ENCODE results near the gene CLCNKB.

The CLCNKB gene

GRCh38 chr1:16077406-16078245 is 34.0 kb downstream of the CLCNKB start:
- DNase-seq, result no peak

GRCh38 chr1:16078925-16079656 is 35.5 kb downstream of the CLCNKB start:
- DNase-seq, result peak; percentile 47

GRCh38 chr1:16080422-16081150 is 37.0 kb downstream of the CLCNKB start:
- no peak for DNase-seq

GRCh38 chr1:16081636-16082035 is 38.1 kb downstream of the CLCNKB start:
- no peak for DNase-seq

- no peak for DNase-seq
Observed at GRCh38 chr1:16082283-16083038, 38.9 kb downstream of the CLCNKB start.

GRCh38 chr1:16083486-16083885 is 39.9 kb downstream of the CLCNKB start:
- no peak for DNase-seq

- DNase-seq, result no peak
Observed at GRCh38 chr1:16085522-16085921, 41.9 kb downstream of the CLCNKB start.

GRCh38 chr1:16087733-16088132 is 44.2 kb downstream of the CLCNKB start:
- DNase-seq, result no peak

- DNase-seq, result no peak
Observed at GRCh38 chr1:16088351-16088911, 44.8 kb downstream of the CLCNKB start.

GRCh38 chr1:16088996-16089395 is 45.4 kb downstream of the CLCNKB start:
- no peak for DNase-seq

GRCh38 chr1:16090076-16090826 is 46.7 kb downstream of the CLCNKB start:
- DNase-seq, result no peak

GRCh38 chr1:16091296-16091695 is 47.7 kb downstream of the CLCNKB start:
- DNase-seq, result peak; percentile 27

GRCh38 chr1:16092097-16092922 is 48.7 kb downstream of the CLCNKB start:
- no peak for DNase-seq

- no peak for DNase-seq
Observed at GRCh38 chr1:16092923-16093511, 49.4 kb downstream of the CLCNKB start.

- no peak for DNase-seq
Observed at GRCh38 chr1:16093611-16094010, 50.0 kb downstream of the CLCNKB start.

- DNase-seq, result no peak
Observed at GRCh38 chr1:16094453-16095158, 51.0 kb downstream of the CLCNKB start.

- DNase-seq, result no peak
Observed at GRCh38 chr1:16095447-16095846, 51.9 kb downstream of the CLCNKB start.

- no peak for DNase-seq
Observed at GRCh38 chr1:16099412-16099811, 55.8 kb downstream of the CLCNKB start.

- DNase-seq, result no peak
Observed at GRCh38 chr1:16101623-16102022, 58.0 kb downstream of the CLCNKB start.
